Gastroesophageal sphincter (tissue), 4 donors: ENCODE results near the gene MSANTD2. TPM values are rescaled to one million over a fixed set of nuclear protein-coding genes. Genes with fewer than 3 reads are reported as not detected.
A peak's percentile ranks its signal among the peaks of the same experiment; 100 is the strongest.

Experiments used
- ATAC-seq: fragments of 150-250 bp; one replicate; pipeline ENCODE4 v1.9.1; 2016; ENCODE audit warnings: mild to moderate bottlenecking, moderate library complexity
- H3K27ac ChIP-seq, 4 donors: fragments of 200-600 bp; sonication (generic) in 3 of 4; 1 replicate in 3 of 4; 2 replicates in 1 of 4; pipeline ENCODE4 v1.5.1; 2016 to 2019
- H3K27me3 ChIP-seq: fragments of 200-600 bp; sonication (generic); one replicate; pipeline ENCODE4 v1.5.1; 2019
- H3K36me3 ChIP-seq, 2 donors: fragments of 200-600 bp; sonication (generic); one replicate each; pipeline ENCODE4 v1.5.1; 2019; ENCODE audit warnings: control low read depth in 1 of 2
- H3K4me1 ChIP-seq, 3 donors: fragments of 200-600 bp; sonication (generic); 1 replicate in 2 of 3; 2 replicates in 1 of 3; pipeline ENCODE4 v1.5.1; 2016 to 2019; ENCODE audit warnings: control low read depth in 2 of 3
- H3K4me3 ChIP-seq, 2 donors: fragments of 200-600 bp; sonication (generic); one replicate each; pipeline ENCODE4 v1.5.1; 2019; ENCODE audit warnings: mild to moderate bottlenecking in 1 of 2, moderate library complexity in 1 of 2
- H3K9me3 ChIP-seq, 3 donors: fragments of 200-600 bp; sonication (generic); one replicate each; pipeline ENCODE4 v1.5.1; 2017 to 2019; ENCODE audit warnings: control low read depth in 2 of 3
- EP300 ChIP-seq: sonication (generic); formaldehyde crosslinking; IDR thresholded peaks from one replicate; pipeline ENCODE4 v1.6.1; 2017; ENCODE audit warnings: antibody characterized with exemption, mild to moderate bottlenecking
- POLR2A ChIP-seq, 2 donors: fragments of 450-650 bp; IDR thresholded peaks; one replicate each; pipeline ENCODE4 v1.6.1; 2017; ENCODE audit warnings: antibody characterized with exemption in 2 of 2, mild to moderate bottlenecking in 2 of 2, moderate library complexity in 1 of 2
- POLR2AphosphoS5 ChIP-seq: sonication (generic); formaldehyde crosslinking; IDR thresholded peaks from one replicate; pipeline ENCODE4 v1.6.1; 2017; ENCODE audit warnings: antibody characterized with exemption
- WGBS, 2 donors: methylation state at CpG; one replicate each; pipeline ENCODE4 v1.1.5; 2018; ENCODE audit warnings: low coverage in 1 of 2; 5-methylcytosine and 5-hydroxymethylcytosine counted together
- total RNA-seq, 4 donors: library from RNA; depleted of rRNA; stranded (reverse); fragments of >200 nt; gene quantifications; one replicate each; pipeline ENCODE4 v1.1.0, GENCODE V29; 2016
- TF ChIP-seq, protein P1 (sequence below), 4 experiments: fragments of 200-600 bp in 2 of 4; fragments of 450-650 bp in 2 of 4; sonication (generic) in 1 of 4; IDR thresholded peaks; one replicate each; pipeline ENCODE4 v1.5.1; 2017 to 2019; ENCODE audit warnings: antibody characterized with exemption in 4 of 4, mild to moderate bottlenecking in 2 of 4, moderate library complexity in 2 of 4

MSANTD2 gene
- total RNA-seq, 4 donors from 2014 or later = 7.0 to 34.9 (median 13.0) TPM

GRCh38 chr11:124751391-124751740, 48.8 kb downstream of the MSANTD2 start:
- Histone ChIP-seq H3K4me1 (peaks cover 0 to 24% (median 7%) of the 10 kb centered on the region in 3 donors), H3K4me3 (no peak overlapping the region), H3K36me3 (peaks cover 0 to 3% of the 10 kb centered on the region in 2 donors), H3K9me3 (no peaks in the 10 kb centered on the region), H3K27me3 (peaks cover 88% of the 10 kb centered on the region), H3K27ac (no peak overlapping the region)
- ATAC-seq = no peak
- TF ChIP-seq POLR2AphosphoS5 (no peak), EP300 (no peak), POLR2A (IDR thresholded peaks at IDR 0.05) (no peak)
- TF ChIP-seq, protein P1, sequence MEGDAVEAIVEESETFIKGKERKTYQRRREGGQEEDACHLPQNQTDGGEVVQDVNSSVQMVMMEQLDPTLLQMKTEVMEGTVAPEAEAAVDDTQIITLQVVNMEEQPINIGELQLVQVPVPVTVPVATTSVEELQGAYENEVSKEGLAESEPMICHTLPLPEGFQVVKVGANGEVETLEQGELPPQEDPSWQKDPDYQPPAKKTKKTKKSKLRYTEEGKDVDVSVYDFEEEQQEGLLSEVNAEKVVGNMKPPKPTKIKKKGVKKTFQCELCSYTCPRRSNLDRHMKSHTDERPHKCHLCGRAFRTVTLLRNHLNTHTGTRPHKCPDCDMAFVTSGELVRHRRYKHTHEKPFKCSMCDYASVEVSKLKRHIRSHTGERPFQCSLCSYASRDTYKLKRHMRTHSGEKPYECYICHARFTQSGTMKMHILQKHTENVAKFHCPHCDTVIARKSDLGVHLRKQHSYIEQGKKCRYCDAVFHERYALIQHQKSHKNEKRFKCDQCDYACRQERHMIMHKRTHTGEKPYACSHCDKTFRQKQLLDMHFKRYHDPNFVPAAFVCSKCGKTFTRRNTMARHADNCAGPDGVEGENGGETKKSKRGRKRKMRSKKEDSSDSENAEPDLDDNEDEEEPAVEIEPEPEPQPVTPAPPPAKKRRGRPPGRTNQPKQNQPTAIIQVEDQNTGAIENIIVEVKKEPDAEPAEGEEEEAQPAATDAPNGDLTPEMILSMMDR (IDR thresholded peaks at IDR 0.05) = no peak
- no CpG with 5 or more reads among the region's 11 CpGs for WGBS, 2 donors

- 20% methylated on average over 1 of the region's 1 CpG; no CpG with 5 or more reads in 1 of the 2 donors for WGBS, 2 donors
- Histone ChIP-seq H3K27me3 (peaks cover 97% of the 10 kb centered on the region), H3K9me3 (no peaks in the 10 kb centered on the region), H3K4me3 (no peak overlapping the region), H3K36me3 (peaks cover 0 to 3% of the 10 kb centered on the region in 2 donors), H3K4me1 (peaks cover 0 to 36% (median 12%) of the 10 kb centered on the region in 3 donors), H3K27ac (no peak overlapping the region)
- ATAC-seq = no peak
- TF ChIP-seq EP300 = no peak
- TF ChIP-seq, protein P1 (IDR thresholded peaks at IDR 0.05) = no peak
- TF ChIP-seq POLR2AphosphoS5 = no peak
- TF ChIP-seq POLR2A (IDR thresholded peaks at IDR 0.05) = no peak
Observed at GRCh38 chr11:124749912-124750311, 50.3 kb downstream of the MSANTD2 start.

DNA sequence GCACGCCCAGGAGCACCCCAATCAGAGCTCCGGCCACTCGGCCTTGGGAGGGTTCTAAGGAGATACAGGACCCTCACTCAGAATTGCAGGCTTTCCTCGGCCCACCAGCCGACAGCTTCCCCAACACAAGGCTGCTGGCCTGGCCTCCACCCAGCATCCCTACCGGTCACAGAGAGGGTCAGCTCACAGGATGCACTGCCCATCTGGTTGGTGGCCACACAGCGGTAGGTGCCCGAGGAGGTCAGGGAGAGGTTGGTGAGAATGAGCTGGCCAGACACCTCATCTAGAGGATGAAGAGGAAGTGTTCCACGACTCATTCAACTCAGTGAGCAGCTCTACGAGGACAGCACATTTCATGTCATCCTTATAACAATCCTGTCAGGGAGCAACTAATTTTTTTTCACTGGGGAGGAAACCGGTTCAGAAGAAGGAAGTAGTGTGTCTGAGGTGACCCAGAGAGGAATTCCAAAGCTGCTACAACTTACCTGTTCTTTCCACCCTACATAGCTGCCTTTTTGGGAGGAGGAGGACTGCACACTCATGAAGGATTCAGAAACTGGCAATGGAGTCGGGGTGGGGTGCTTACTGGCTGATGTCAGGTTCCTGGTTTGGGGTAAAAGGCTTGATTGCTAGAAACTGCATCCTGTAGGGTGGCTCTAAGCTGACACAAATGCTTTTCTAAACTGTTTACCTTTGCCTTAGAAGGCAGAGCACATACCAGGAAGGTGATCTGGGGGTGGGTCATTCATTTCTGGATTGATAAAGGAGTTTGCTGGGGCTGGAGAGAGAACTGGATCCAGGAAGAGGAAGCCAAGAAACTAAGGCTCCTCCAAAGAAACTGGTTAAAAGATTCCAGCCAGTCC, 51.5 kb downstream of the MSANTD2 start:
- peak; percentile 21 for TF ChIP-seq POLR2AphosphoS5
- TF ChIP-seq POLR2A (IDR thresholded peaks at IDR 0.05) = no peak
- Histone ChIP-seq H3K36me3 (peaks cover 0 to 3% of the 10 kb centered on the region in 2 donors), H3K9me3 (no peaks in the 10 kb centered on the region), H3K27me3 (peaks cover 100% of the 10 kb centered on the region), H3K27ac (peak overlapping the region in 3 of 4 donors; percentile 43 to 57 (median 45)), H3K4me1 (peaks cover 0 to 36% (median 12%) of the 10 kb centered on the region in 3 donors), H3K4me3 (no peak overlapping the region)
- peak; percentile 32 for ATAC-seq
- WGBS, 2 donors = 7 to 31% methylated on average over 4 of the region's 12 CpGs

- whole genome bisulfite sequencing, 2 donors = 54% methylated on average over 4 of the region's 7 CpGs; no CpG with 5 or more reads in 1 of the 2 donors
- peaks cover 0 to 3% of the 10 kb centered on the region in 2 donors for H3K36me3 ChIP-seq
- peaks cover 0 to 36% (median 12%) of the 10 kb centered on the region in 3 donors for H3K4me1 ChIP-seq
- peak overlapping the region in 3 of 4 donors; percentile 3 to 57 (median 45) for H3K27ac ChIP-seq
- no peak for ATAC-seq
- no peaks in the 10 kb centered on the region for H3K9me3 ChIP-seq
- H3K4me3 ChIP-seq = no peak overlapping the region
- peaks cover 100% of the 10 kb centered on the region for H3K27me3 ChIP-seq
- no peak for TF ChIP-seq POLR2AphosphoS5
- TF ChIP-seq EP300 = no peak
- TF ChIP-seq, protein P1 (IDR thresholded peaks at IDR 0.05) = no peak
Observed at GRCh38 chr11:124748100-124748418, 52.1 kb downstream of the MSANTD2 start.

GRCh38 chr11:124747406-124748099, 52.7 kb downstream of the MSANTD2 start:
- Histone ChIP-seq H3K9me3 (no peaks in the 10 kb centered on the region), H3K4me1 (peaks cover 0 to 36% (median 12%) of the 10 kb centered on the region in 3 donors), H3K27me3 (peaks cover 100% of the 10 kb centered on the region), H3K4me3 (peak overlapping the region in 1 of 2 donors; percentile 55), H3K36me3 (no peaks in the 10 kb centered on the region), H3K27ac (peak overlapping the region in 3 of 4 donors; percentile 39 to 57 (median 45))
- TF ChIP-seq EP300 (no peak), POLR2AphosphoS5 (no peak), POLR2A (IDR thresholded peaks at IDR 0.05) (no peak)
- TF ChIP-seq, protein P1 (IDR thresholded peaks at IDR 0.05) = no peak
- no peak for ATAC-seq
- 42 to 45% methylated on average over 5 to 13 of the region's 14 CpGs for WGBS, 2 donors
